CD4-positive, alpha-beta T cell treated with Interleukin-6 at 100 ng/mL for 8 hours (primary cell): ENCODE measurements around the gene JAKMIP2.

ENCODE experiments used
- DNase-seq: peaks from one replicate; pipeline ENCODE4 v3.0.0-alpha.2; 2020; ENCODE audit warnings: mixed read lengths, low spot score

Gene JAKMIP2

GRCh38 chr5:147788023-147788422 is 5.5 kb upstream of the JAKMIP2 start:
- DNase-seq = no peak

- DNase-seq = no peak
Measured at GRCh38 chr5:147786142-147786541, 3.6 kb upstream of the JAKMIP2 start.

- no peak for DNase-seq
Measured at GRCh38 chr5:147784146-147784987, 1.8 kb upstream of the JAKMIP2 start.

GRCh38 chr5:147780924-147781573 is 1.5 kb downstream of the JAKMIP2 start:
- no peak for DNase-seq

GRCh38 chr5:147779694-147780093 is 2.8 kb downstream of the JAKMIP2 start:
- no peak for DNase-seq

GRCh38 chr5:147776989-147777388 is 5.5 kb downstream of the JAKMIP2 start:
- DNase-seq = no peak

- no peak for DNase-seq
Measured at GRCh38 chr5:147773587-147773986, 8.9 kb downstream of the JAKMIP2 start.

GRCh38 chr5:147773139-147773538 is 9.4 kb downstream of the JAKMIP2 start:
- DNase-seq = no peak

GRCh38 chr5:147767048-147767447 is 15.5 kb downstream of the JAKMIP2 start:
- DNase-seq = no peak

GRCh38 chr5:147763791-147764525 is 18.6 kb downstream of the JAKMIP2 start:
- no peak for DNase-seq

GRCh38 chr5:147760086-147760875 is 22.2 kb downstream of the JAKMIP2 start:
- DNase-seq = no peak

GRCh38 chr5:147759441-147759840 is 23.1 kb downstream of the JAKMIP2 start:
- DNase-seq = no peak

- no peak for DNase-seq
Measured at GRCh38 chr5:147756566-147756965, 26.0 kb downstream of the JAKMIP2 start.

- no peak for DNase-seq
Measured at GRCh38 chr5:147754372-147755122, 28.0 kb downstream of the JAKMIP2 start.

GRCh38 chr5:147753765-147754164 is 28.8 kb downstream of the JAKMIP2 start:
- DNase-seq = no peak

GRCh38 chr5:147752666-147753290 is 29.8 kb downstream of the JAKMIP2 start:
- no peak for DNase-seq

- DNase-seq = no peak
Measured at GRCh38 chr5:147752033-147752432, 30.5 kb downstream of the JAKMIP2 start.

GRCh38 chr5:147751156-147751830 is 31.2 kb downstream of the JAKMIP2 start:
- DNase-seq = no peak

GRCh38 chr5:147750065-147750464 is 32.5 kb downstream of the JAKMIP2 start:
- no peak for DNase-seq

- DNase-seq = no peak
Measured at GRCh38 chr5:147748590-147748989, 33.9 kb downstream of the JAKMIP2 start.
